Panc1 (cell line): Measurements from ENCODE around the gene PTP4A2. TPM values are rescaled to one million over a fixed set of nuclear protein-coding genes. Genes with fewer than 3 reads are reported as not detected.

Source experiments
- ATAC-seq: fragments of 200-7000 bp; cut with Tn5 transposase; 2 replicates; pipeline ENCODE4 v1.9.1; 2020; ENCODE audit warnings: mild to moderate bottlenecking, moderate library complexity
- BruUV-seq: library from RNA; stranded (reverse); fragments of 400-500 nt; replicated peaks from 2 replicates; lab custom pipeline; 2021; lab: Mats Ljungman, UMichigan
- CTCF ChIA-PET: fragments of 300-600 bp; sonication (Branson Sonifier 250); formaldehyde crosslinking; loops from one replicate; lab custom pipeline; 2022; ENCODE audit warnings: antibody characterized with exemption; lab: Charles Lee
- POLR2A ChIA-PET: fragments of 300-600 bp; sonication (Branson Sonifier 250); formaldehyde crosslinking; loops from one replicate; lab custom pipeline; 2022; ENCODE audit warnings: antibody characterized with exemption; lab: Charles Lee
- DNase-seq: peaks from one replicate; pipeline ENCODE4 v3.0.0-alpha.2; 2010; ENCODE audit warnings: low read depth, low spot score
- H3K27ac ChIP-seq: 2 replicates; pipeline ENCODE4 v1.5.1; 2011; ENCODE audit warnings: mild to moderate bottlenecking, low read length, inconsistent platforms
- H3K27me3 ChIP-seq: fragments of 200-500 bp; sonication (Bioruptor generic); 2 replicates; pipeline ENCODE4 v1.6.0; 2014; ENCODE audit warnings: low read length, inconsistent platforms; ENCODE audit not compliant: control insufficient read depth, insufficient read depth
- H3K36me3 ChIP-seq: fragments of 200-500 bp; sonication (Bioruptor generic); 2 replicates; pipeline ENCODE4 v1.5.1; 2014; ENCODE audit warnings: inconsistent platforms, mild to moderate bottlenecking, low read length, moderate library complexity; ENCODE audit not compliant: control insufficient read depth, insufficient read depth
- H3K4me1 ChIP-seq: 2 replicates; pipeline ENCODE4 v1.5.1; 2011; ENCODE audit warnings: inconsistent platforms, mild to moderate bottlenecking, low read length, moderate library complexity; ENCODE audit not compliant: control insufficient read depth, insufficient read depth
- H3K4me3 ChIP-seq, 2 experiments: 2 replicates each; pipeline ENCODE4 v1.5.1; 2011 to 2012; ENCODE audit warnings: low read depth in 2 of 2, low read length in 2 of 2, mild to moderate bottlenecking in 2 of 2, inconsistent platforms in 1 of 2, moderate library complexity in 1 of 2
- H3K9me3 ChIP-seq: fragments of 200-500 bp; sonication (Bioruptor generic); 2 replicates; pipeline ENCODE4 v1.5.1; 2014; ENCODE audit warnings: low read depth, mild to moderate bottlenecking, inconsistent platforms, low read length, moderate library complexity; ENCODE audit not compliant: control insufficient read depth, insufficient read depth
- POLR2AphosphoS5 ChIP-seq: IDR thresholded peaks from 2 replicates; pipeline ENCODE4 v1.6.1; 2012; ENCODE audit warnings: mild to moderate bottlenecking, low read depth, low read length, moderate library complexity
- REST ChIP-seq, 2 experiments: IDR thresholded peaks; 2 replicates each; pipeline ENCODE4 v1.6.1; 2011 to 2012; ENCODE audit warnings: low read depth in 2 of 2, control low read depth in 1 of 2, low read length in 1 of 2, mild to moderate bottlenecking in 1 of 2, moderate library complexity in 1 of 2; ENCODE audit not compliant: insufficient read depth in 1 of 2
- SIN3A ChIP-seq: IDR thresholded peaks from 2 replicates; pipeline ENCODE4 v1.6.1; 2012; ENCODE audit warnings: low read depth, mild to moderate bottlenecking, low read length, moderate library complexity, borderline replicate concordance; ENCODE audit not compliant: insufficient read depth
- TCF7L2 ChIP-seq: IDR thresholded peaks from 2 replicates; pipeline ENCODE4 v1.6.1; 2011; ENCODE audit warnings: mild to moderate bottlenecking, low read depth, low read length, inconsistent platforms
- in situ Hi-C: cut with HindIII; loops from 2 replicates; pipeline ENCODE4 v1.10.0; 2016; ENCODE audit warnings: low sequenced_read_pairs, low pct_unique_long_range_greater_than_20kb
- intact Hi-C: fragments of 100-400 bp; cut with micrococcal nuclease; formaldehyde crosslinking; loops from one replicate; pipeline ENCODE4 v1.10.0; 2022; ENCODE audit not compliant: unreplicated experiment
- total RNA-seq: library from RNA; stranded (reverse); gene quantifications from one replicate; pipeline ENCODE4 v1.2.1, GENCODE V29; 2021; ENCODE audit not compliant: unreplicated experiment
- TF ChIP-seq, protein P1 (sequence below): fragments of 450-650 bp; IDR thresholded peaks from 2 replicates; pipeline ENCODE4 v1.5.1; 2017; ENCODE audit warnings: mild to moderate bottlenecking

PTP4A2 gene
- total RNA-seq, 1 experiment from 2014 or later, result 559 TPM

DNA sequence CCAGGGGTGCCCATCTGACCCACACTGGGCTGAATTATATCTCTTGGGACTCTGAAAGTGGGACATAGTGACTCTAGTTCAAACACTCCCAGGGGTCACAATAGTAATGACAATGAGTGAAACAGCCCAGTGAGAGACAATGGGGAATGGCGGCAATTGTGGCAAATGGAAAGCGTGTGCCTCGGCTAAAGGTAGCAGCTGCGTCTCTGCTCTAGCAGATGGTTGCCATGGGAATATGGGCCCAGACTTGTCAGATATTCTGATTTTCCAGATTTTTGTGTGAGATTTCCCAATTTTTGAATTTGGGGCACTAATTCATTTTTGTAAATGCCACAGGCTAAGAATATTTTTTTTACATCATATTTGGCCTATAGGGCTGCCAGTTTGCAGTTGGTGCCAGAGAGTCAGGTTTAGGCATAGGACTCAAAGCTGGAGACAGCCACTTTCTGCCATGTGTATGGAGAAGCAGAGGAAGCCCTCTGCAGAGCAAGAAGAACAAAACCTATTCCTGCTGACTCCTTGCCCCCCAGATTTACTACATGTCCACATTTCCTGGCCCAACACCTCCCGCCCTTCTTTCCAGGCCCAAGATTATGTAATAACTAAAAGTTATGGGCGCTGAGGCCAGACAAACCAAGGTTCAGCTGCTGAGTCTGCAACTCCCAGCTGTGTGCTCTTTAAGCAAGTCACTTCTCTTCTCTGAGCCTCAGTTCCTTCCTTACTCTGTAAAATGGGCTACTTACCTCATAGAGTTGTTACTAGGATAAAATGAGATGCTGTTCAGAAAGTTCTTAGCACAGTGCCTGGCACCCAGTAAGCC lies 21.6 kb upstream of the PTP4A2 start:
- ATAC-seq, result no peak
- POLR2A ChIA-PET, result no interaction called here
- DNase-seq, result no peak
- peaks cover 33% of the 10 kb centered on the region for H3K4me1 ChIP-seq
- H3K27ac ChIP-seq, result peak overlapping the region; percentile 52; the same call in 1 of the 2 replicates
- no peaks in the 10 kb centered on the region for H3K9me3 ChIP-seq
- no peaks in the 10 kb centered on the region for H3K27me3 ChIP-seq
- intact Hi-C loops, result no loop called here
- H3K4me3 ChIP-seq, result no peak overlapping the region
- no TSS peak for BruUV-seq
- CTCF ChIA-PET, result no interaction called here
- in situ Hi-C loops, result no loop called here
- no peaks in the 10 kb centered on the region for H3K36me3 ChIP-seq
- no peak for TF ChIP-seq SIN3A
- no peak for TF ChIP-seq REST (IDR thresholded peaks at IDR 0.05; ENCODE audit: insufficient read depth in 1 of 2, low read depth in 2 of 2, low read length in 1 of 2)
- TF ChIP-seq POLR2AphosphoS5, result no peak
- TF ChIP-seq TCF7L2, result no peak
- TF ChIP-seq, protein P1, sequence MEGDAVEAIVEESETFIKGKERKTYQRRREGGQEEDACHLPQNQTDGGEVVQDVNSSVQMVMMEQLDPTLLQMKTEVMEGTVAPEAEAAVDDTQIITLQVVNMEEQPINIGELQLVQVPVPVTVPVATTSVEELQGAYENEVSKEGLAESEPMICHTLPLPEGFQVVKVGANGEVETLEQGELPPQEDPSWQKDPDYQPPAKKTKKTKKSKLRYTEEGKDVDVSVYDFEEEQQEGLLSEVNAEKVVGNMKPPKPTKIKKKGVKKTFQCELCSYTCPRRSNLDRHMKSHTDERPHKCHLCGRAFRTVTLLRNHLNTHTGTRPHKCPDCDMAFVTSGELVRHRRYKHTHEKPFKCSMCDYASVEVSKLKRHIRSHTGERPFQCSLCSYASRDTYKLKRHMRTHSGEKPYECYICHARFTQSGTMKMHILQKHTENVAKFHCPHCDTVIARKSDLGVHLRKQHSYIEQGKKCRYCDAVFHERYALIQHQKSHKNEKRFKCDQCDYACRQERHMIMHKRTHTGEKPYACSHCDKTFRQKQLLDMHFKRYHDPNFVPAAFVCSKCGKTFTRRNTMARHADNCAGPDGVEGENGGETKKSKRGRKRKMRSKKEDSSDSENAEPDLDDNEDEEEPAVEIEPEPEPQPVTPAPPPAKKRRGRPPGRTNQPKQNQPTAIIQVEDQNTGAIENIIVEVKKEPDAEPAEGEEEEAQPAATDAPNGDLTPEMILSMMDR, result no peak

- Histone ChIP-seq H3K9me3 (no peaks in the 10 kb centered on the region), H3K4me3 (no peak overlapping the region), H3K27ac (peak overlapping the region; percentile 45), H3K4me1 (peaks cover 37% of the 10 kb centered on the region), H3K36me3 (no peaks in the 10 kb centered on the region), H3K27me3 (no peaks in the 10 kb centered on the region)
- no TSS peak for BruUV-seq
- intact Hi-C loops, result no loop called here
- ATAC-seq, result no peak
- POLR2A ChIA-PET, result no interaction called here
- no peak for DNase-seq
- TF ChIP-seq POLR2AphosphoS5, result no peak
- TF ChIP-seq SIN3A, result no peak
- TF ChIP-seq TCF7L2, result no peak
- TF ChIP-seq, protein P1, result no peak
- no peak for TF ChIP-seq REST (IDR thresholded peaks at IDR 0.05; ENCODE audit: insufficient read depth in 1 of 2, low read depth in 2 of 2, low read length in 1 of 2)
- CTCF ChIA-PET, result interaction anchor here (0.7 to 1.2 kb wide), 2 partner anchors 18 to 293 kb away, joined by 3 read pairs; no protein-coding TSS in a partner anchor
- in situ Hi-C loops, result no loop called here
These were observed 19.8 kb upstream of the PTP4A2 start for GRCh38 chr1:31957701-31958674.
